ENCODE data around the gene ARHGEF38.

GRCh38 chr4:105543881-105544280 is 8.5 kb upstream of the ARHGEF38 start:
- TF ChIP-seq CTCF (IDR thresholded peaks at IDR 0.05): no peak
- no peak for TF ChIP-seq EP300 (IDR thresholded peaks at IDR 0.05)

Measured in ovary (tissue), 3 donors.